GM21825 (cell line): ENCODE data around the gene LY86.
A peak's percentile ranks its signal among the peaks of the same experiment; 100 is the strongest.

ENCODE experiments used
- ATAC-seq: cut with Tn5 transposase; IDR thresholded peaks from one replicate; pipeline ENCODE4 v1.9.1; 2021; ENCODE audit warnings: mild to moderate bottlenecking, moderate library complexity; ENCODE audit not compliant: unreplicated experiment

Gene LY86

DNA sequence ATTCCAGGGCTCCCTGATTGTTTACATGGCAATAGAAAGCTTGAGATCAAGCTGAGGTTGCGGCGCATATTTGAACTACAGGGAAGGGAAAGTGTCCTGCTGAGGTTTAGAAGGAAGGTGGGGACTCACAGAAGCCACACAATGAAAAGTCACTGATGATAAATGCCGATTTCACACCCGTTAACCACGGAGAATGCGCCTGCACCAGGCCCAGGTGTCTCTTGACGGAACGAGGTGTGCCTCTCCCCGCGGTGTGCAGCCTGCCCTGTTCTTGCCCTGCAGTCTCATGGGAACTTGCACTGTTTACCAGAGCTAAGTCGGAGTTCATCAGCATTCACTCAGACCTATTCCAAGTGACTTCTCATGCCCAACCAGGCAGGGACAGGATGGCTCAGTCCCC is 90.3 kb downstream of the LY86 start:
- ATAC-seq: no peak

DNA sequence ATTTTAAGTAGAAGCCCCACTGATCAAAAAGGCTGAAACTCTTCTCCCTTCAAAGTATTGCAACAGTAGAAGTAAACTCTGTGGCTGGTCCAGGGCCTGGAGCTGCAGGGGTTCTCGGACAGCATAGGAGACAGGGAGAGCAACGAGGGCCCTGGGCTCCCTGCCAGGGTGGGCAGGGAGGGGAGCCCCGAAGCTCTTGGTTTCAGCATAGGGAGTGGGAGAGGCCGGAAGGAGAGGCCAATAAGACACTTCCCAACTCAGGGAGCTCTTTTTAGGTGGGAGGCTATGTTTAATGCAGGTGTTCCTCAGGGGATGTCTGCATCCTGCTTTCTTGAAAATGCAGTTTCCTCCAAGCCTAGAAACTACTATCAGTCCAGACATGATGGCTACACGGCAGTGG is 91.1 kb downstream of the LY86 start:
- no peak for ATAC-seq

DNA sequence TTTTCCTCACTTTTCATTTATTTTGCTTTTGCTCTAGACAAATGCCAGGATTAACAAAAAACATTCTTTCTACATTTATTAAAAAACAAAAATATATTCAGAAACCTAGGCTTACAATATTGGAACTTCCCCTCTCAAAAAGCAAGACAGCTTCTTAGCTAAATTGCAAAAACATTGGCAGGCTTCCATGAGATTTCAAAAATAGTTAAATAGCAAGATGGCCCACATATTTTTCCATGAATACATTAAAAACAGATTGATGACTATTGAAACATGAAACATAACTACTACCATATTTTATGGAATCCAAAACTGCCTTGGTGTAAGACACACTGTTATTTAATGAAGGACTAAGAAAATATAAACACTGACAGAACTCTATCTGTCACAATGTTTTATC is 92.0 kb downstream of the LY86 start:
- ATAC-seq: no peak

DNA sequence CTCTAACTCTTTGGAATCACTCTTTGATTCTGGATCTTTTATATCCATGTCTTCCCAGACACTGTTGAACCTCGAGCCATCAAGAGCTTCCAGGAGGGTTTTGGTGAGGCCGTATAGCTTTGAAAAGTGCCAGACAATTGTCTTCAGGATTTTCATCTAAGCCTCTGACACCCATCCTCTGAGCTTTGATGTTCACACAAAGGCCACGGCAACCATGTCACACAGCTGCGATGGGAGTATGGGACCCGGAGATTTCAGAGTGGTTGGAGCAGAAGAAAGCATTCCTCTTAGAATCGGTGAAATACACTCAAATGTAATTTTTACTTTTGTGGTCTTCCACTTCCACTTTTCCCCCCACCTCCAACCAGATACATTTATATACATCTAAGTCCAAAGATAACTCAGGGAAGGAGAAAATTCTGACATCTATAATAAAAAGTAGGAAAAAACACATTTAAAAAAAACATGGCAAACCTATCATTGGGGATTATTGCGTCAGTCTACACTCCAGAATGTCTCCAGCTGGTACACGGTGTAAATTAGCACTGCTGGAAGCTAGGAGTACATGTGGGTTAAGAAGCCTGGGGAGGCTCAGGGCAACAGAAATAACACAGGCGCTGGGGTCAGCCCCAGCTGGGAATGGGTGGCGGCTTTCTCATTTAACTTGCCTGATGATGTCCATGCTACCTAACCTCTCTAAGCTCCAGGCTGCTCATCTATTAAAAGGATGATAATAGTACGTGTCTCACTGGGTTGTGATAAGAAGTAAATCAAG is 92.7 kb downstream of the LY86 start:
- ATAC-seq: no peak

DNA sequence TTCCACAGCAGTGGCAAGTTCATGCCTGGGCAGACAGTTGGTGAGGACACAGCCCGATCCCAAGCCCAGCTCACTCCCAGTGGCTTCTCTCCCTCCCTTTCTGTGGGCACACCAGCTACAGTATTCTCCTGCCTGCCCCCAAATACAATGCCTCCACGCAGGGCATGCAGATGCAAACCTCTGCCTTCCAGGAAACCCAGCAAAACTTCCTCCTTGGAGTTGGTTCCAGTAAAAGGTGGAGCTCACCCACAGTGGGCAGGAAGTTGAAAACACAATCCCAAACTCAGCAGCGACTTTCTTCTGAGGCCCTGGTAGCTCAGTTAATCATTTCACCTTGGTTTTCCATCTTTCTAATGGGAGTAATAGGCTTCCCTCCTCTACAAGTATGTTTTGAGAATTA is 93.7 kb downstream of the LY86 start:
- no peak for ATAC-seq

DNA sequence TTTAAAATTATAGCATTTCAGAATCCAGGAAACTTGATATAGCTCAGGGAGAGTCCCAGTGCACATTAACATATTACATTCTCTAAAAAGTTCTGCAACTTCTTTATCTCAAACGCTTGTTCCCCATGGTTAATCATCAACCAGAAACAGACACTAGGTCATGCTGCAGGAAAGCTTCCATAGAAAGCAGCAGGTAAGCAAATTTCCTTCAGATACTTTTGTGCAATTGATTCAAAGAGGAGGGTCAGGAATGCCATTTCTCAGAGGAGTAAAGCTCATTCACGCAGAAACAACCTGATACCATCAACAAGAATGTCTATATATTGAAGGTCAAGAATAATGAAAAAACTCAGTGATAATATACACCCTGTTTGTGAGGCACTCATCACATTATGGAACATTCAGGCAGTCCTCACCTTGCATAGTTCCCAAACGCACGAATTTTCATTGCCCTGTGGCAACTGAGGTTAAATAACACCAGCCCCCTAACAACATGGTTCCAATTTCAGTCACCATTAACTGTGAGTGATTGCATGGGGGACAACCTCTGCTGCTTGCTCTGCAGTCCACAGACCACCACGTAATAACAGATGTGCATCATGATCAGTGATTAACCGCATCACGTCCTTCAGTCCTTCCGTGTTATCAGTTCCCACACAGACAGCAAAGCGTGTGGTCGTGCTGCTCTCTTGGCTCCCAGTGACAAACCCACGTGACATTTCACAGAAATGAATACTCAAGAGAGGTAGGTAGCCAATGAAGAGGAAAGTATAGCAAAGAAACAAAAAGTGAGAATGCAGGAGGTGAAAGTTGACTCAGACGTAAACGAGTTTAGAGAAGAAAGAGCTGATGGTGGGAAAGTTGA is 95.7 kb downstream of the LY86 start:
- peak; percentile 90 for ATAC-seq

DNA sequence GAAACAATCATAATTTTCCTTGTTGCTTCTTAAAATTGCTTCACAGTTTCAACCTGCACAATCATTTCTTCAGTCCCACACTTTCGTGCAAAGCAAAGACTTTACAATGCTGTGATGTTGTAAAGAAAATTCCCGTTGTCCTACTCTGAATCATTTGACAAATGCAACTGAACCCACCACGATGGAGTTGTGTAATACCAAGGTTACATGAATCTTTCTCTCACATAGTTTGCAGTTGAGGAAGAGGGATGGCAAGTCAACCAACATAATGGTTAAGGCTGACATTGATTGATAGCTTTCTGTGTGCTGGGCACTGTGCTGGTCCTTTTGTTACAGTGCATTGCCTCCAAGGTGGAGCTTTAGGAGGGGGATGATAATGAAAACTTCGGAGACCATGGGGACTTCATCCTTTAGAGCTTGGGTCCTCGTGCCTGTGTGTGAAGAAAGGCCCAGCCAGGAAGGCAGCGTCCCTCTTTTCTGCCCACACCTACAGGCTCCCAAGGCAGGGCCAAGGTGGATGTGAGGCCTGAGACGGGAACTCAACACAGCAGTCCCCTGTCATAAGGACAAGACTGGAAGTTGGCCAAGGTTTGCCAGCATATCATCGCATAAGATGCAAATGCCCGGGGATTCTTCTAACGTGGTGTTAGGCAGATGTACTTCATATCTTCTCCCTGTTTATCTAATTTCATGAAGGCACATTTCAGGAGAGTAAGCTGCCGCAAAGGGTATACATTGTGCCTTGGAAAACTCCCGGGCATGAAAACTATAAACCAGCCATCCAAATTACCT is 96.9 kb downstream of the LY86 start:
- no peak for ATAC-seq

DNA sequence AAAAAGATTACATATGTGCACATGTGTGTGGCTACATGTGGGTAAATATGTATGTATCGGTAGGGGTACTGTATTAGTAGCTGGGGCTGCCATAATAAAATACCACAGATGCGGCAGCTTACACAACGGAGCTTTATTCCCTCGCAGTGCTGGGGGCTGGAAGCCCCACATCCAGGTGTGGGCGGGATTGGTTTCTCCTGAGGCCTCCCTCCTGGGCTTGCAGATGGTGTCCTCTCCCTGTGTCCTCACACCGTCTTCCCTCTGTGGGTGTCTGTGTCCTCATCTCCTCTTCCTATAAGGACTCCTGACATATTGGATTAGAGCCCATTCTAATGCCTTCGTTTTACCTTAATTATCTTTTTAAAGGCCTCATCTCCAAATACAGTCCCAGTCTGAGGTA is 97.7 kb downstream of the LY86 start:
- ATAC-seq: no peak

DNA sequence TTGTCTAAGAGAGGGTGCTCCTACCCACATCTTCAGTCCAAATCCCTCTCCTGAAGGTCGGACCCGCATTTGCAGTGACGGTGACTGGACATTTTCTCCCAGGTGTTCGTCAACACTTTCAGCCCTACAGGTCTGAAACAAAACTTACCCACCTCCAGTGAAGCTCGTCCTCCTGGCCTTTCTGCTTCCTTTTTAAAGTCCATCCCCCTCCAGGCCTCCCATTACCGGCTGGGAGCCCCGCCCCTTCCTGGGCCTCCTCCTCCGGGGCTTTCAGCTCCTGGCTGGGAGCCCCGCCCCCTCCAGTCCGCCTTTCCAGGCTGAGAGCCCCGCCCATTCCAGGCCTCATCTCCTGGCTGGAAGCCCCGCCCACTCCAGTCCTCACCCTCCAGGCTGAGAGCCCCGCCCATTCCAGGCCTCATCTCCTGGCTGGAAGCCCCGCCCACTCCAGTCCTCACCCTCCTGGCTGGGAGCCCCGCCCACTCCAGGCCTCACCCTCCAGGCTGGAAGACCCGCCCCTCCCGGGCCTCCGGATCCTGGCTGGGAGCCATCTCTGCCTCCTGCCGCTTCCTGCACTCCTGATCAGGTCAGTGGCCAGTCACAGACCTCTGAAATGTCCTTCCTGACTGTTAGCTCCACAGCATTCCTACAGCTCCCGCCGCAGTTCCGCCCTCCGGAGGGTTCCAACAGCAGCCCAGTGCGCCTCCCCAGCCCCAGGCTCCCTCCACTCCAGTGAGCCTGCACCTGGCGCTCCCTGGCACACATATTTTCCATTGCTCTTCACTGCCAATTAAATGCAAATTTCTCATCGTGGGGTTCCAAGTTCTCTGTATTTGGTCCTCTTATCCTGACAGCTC is 98.5 kb downstream of the LY86 start:
- ATAC-seq: no peak

DNA sequence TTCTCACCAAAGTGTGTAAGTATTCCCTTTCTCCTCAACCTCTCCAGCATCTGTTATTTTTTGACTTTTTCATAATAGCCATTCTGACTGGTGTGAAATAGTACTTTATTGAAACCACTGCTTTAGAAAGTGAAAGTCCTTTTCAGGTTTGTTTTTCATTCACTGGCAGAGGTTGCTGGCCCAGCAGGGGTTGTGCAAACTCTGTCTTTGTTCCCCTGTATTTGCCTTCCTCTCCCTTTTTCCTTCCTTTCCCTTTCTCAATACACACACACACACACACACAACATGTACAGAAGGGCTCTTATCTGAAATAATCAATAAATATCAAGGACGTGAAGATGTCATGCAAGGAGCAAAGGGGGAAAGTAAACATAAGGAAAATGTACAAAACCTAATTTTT is 99.8 kb downstream of the LY86 start:
- ATAC-seq: no peak

DNA sequence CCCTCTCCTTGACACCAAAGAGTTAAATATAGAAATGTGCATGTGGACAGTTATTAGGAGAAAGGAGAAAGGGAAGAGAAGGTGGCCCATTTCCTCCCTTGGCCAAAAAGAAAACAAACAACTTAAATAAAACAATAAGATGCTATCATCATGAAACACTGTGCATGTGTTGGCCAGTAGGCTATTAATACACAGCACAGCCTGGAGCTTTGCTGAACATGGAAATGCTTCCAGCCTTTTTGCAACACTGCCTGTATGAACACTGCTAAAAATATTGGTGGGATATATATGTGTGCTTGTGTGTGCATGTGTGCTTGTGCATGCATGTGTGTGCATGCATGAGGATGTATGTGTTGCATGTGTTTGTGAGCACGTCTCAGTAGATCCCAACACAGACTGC is 100.4 kb downstream of the LY86 start:
- ATAC-seq: no peak

DNA sequence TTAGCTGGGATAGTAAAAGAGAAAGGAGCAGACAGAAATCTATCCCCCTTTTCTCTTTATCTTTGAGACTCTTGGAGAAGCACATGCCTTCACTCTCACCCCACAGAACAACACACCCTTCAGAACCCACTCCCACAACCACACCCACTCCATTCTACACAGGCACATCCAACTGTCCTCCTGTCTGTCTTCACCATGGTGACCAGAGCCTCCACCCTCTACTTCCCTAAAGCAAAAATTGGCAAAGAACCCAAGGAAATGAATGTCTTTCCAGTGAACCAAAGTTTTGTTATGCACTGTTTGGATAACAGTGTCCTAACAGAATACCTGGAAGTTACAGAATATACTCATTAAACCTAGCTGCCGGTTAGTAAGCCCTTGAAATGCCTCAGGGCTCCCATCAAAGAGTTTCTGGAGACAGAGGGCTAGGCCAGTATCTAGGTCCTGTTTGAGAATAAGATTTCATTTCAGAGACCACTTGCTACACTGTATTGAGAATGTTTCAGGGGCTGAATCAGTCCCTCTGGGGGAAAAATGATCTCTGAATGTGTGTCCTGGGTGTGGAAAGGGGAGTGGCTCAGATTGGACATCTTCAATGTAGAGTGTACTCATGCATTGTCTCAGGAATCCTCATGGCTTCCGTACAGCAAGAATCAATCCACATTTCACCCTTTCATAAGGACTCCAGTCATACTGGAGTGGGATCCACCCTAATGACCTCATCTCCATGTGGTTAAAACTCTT is 101.1 kb downstream of the LY86 start:
- no peak for ATAC-seq

DNA sequence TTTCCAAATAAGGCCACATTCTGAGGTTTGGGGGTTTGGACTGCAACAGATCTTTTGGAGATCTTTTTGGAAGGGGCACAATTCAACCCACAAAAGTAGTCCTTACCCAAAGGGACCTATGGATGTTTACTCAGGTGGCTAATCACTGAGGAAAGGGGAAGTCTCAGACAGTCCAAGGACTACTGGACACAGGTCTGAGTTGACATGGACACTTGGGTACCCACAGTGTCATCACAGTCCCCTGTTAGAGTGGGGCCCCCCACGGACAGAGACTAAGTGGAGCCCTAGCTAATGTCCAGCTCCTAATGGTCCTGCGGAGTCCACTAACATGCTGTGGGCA is 101.6 kb downstream of the LY86 start:
- ATAC-seq: no peak

DNA sequence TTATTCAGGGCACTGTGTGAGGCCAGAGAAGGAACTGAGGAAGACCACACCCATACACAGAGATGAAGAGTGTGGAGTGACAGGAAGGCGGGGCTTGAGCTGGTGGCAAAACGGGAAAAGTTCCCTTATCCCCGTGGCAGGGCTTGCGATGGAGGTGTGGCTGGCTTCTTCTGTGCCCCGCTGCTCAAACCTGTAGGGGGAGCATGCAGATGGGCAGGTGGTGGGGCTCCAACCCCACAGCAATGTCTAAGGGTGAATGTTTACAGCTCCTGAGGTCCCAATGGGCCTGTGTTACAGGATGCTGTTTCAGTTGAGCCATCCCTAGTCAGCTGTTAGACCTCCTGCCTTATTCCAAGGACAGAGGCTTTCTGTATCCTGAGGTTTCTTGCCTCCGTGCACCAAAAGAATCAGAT is 105.9 kb downstream of the LY86 start:
- ATAC-seq: no peak

DNA sequence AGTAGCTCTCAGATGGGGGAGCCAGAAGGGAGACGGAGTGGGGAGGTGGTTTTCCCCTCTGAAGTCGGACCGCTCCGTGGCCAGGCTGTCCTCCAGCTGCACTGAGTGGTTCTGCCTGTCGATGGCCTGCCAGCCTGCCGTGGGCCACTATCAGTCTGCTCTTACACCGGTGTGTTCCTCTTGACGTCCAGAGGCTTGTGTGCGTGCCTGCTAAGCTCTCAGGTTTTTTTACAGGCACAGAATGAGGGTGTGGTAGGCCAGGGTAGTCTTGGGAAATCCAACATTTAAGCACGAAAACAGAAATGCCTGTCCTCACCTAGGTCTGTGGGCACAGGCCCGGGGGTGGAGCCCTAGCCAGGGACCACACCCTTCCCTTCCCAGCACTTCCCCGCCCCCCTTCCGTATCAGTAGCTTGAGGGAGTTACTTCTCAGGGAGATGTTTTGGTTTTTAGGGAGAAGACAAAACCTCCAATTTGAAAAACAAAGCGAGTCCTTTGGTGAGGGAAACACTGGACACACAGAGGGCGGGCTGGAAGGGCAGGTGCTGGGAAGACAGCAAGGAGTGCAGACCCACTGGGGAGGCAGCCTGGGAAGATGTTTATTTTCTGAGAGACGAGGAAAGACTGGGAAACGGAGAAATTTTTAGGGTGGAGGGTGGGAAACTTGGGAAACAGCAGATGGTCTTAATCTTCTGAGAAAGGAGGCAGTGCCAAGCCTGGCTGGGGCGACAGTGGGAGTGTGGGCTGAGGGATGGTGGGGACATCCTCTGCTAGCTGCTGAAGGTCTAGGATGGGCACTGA is 106.5 kb downstream of the LY86 start:
- ATAC-seq: no peak

DNA sequence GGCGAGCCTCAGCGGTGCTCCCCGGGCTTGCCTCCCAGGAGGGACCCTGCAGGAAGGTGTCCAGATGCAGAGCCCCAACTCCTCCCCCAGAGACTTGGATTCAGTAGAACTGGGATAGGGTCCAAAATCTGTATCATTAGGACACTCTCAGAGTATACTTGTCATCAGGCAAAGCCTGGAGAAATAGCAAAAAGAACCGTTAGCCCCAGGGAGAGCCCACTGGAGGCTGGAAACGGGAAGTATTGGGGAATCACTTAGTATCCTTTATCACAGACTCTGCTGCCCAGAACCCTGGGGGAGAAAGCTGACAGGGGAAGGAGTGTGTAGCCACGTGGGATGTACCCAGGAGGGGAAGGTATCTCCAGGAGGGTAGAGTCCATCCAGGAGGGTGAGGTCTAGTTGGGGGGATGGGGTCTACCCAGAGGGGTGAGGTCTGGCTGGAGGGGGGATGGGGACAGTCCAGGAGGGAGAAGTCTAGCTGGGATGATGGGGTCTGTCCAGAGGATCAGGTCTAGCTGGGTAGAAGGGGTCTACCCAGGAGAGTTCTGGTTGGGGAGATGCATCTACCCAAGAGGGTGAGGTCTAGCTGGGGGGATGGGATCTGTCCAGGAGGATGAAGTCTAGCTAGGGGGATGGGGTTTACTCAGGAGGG is 107.2 kb downstream of the LY86 start:
- ATAC-seq: no peak

DNA sequence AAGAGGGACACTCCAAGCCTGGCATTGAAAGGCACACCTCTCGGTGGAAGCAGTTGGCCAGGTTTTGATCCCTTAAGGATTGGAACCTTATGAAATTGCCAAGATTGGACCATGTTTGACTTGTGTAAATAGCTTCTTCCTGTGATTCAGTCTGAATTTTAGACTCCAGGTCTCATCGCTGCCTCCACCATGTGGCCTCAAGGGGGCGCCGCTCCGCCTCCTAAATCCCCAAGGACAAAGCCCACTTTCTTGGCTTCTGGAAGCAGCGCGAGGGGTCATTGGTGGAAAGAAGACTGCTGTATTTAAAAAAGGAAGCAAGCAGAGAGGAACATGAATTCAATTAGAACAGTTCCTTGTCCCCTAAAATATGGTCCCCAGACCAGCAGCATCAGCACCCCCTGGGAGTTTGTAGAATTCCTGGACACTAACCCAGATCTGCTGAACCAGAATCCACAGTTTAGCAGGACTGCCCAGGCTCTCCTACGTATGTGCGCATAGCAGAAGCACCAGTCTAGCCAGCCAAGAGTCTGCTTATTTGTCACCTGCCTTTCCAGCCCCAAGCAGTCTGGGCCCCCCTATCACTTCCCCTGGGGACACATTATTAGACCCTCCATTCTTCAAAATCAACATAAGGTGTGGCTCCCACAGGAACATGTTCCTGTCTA is 108.5 kb downstream of the LY86 start:
- ATAC-seq: no peak

DNA sequence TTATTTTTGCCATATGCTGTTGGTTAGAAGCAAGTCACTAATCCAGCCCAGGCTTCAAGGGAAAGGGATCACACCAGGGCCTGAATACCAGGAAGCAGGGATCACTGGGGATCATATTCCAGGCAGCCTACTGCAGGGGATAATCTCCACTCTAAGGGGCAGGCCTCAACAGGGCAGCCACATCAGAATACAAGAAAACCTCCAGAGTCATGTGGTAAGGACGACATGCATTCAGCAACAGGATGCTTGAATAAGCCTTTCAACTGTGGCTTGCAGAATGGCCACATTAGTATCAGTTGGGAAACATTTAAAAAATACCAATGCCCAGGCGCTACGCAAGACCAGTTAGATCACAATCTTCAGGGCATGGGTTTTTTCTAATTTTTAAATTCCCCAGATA is 109.1 kb downstream of the LY86 start:
- ATAC-seq: no peak
